ENCODE measurements around the gene MIER1.
"Not testable (repeated sequence)": the region's sequence is repeated elsewhere in the genome, so short reads cannot be mapped to it uniquely, and the experiment has no call there.

The MIER1 gene

GRCh38 chr1:66924756-66925557, at the start of gene MIER1, which contains the start of gene DNAI4:
TSS of gene MIER1 (plus strand) at chr1:66924990. CDS start at chr1:66925029, 39 bp downstream.
TSS of gene DNAI4 (minus strand) at chr1:66924856. CDS start at chr1:66924831, 25 bp downstream.
- DNase-seq = peak; percentile 99

- DNase-seq = no peak
Observed at GRCh38 chr1:66876664-66877063, 48.1 kb upstream of the MIER1 start.

GRCh38 chr1:66889030-66889429, 35.8 kb upstream of the MIER1 start:
- DNase-seq = no peak

- no peak for DNase-seq
Observed at GRCh38 chr1:66890621-66891020, 34.2 kb upstream of the MIER1 start.

- DNase-seq = no peak
Observed at GRCh38 chr1:66893712-66894111, 31.1 kb upstream of the MIER1 start.

GRCh38 chr1:66915203-66915602, 9.6 kb upstream of the MIER1 start:
- DNase-seq = not testable (repeated sequence)

- peak; percentile 22 for DNase-seq
Observed at GRCh38 chr1:66916320-66916719, 8.5 kb upstream of the MIER1 start.

GRCh38 chr1:66917476-66917875, 7.3 kb upstream of the MIER1 start:
- DNase-seq = no peak

GRCh38 chr1:66919063-66919462, 5.7 kb upstream of the MIER1 start:
- DNase-seq = no peak

GRCh38 chr1:66919828-66920227, 5.0 kb upstream of the MIER1 start:
- no peak for DNase-seq

- DNase-seq = no peak
Observed at GRCh38 chr1:66920543-66920942, 4.2 kb upstream of the MIER1 start.

- DNase-seq = no peak
Observed at GRCh38 chr1:66925558-66925910, 744 bp downstream of the MIER1 start.

- no peak for DNase-seq
Observed at GRCh38 chr1:66925944-66926343, 1.2 kb downstream of the MIER1 start.

GRCh38 chr1:66927528-66927927, 2.7 kb downstream of the MIER1 start:
- DNase-seq = no peak

- no peak for DNase-seq
Observed at GRCh38 chr1:66929146-66929688, 4.4 kb downstream of the MIER1 start.

GRCh38 chr1:66929691-66929998, 4.9 kb downstream of the MIER1 start:
- DNase-seq = no peak

GRCh38 chr1:66929999-66930822, 5.4 kb downstream of the MIER1 start:
- DNase-seq = peak; percentile 95

- no peak for DNase-seq
Observed at GRCh38 chr1:66930823-66931174, 6.0 kb downstream of the MIER1 start.

- no peak for DNase-seq
Observed at GRCh38 chr1:66931590-66931989, 6.8 kb downstream of the MIER1 start.

- DNase-seq = no peak
Observed at GRCh38 chr1:66932291-66932690, 7.5 kb downstream of the MIER1 start.

- DNase-seq = no peak
Observed at GRCh38 chr1:66933887-66934700, 9.3 kb downstream of the MIER1 start.

- DNase-seq = no peak
Observed at GRCh38 chr1:66937529-66938234, 12.9 kb downstream of the MIER1 start.

GRCh38 chr1:66938613-66939012, 13.8 kb downstream of the MIER1 start:
- DNase-seq = peak; percentile 63
